Endodermal cell (in vitro differentiated cells): ENCODE measurements around the gene FAM9C. TPM values are rescaled to one million over a fixed set of nuclear protein-coding genes. Genes with fewer than 3 reads are reported as not detected.

ENCODE experiments used
- DNase-seq: peaks from one replicate; pipeline ENCODE4 v3.0.0-alpha.2; 2017
- H3K27ac ChIP-seq: 2 replicates; pipeline ENCODE4 v1.5.1; 2013; ENCODE audit warnings: mild to moderate bottlenecking, low read depth, low read length, moderate library complexity
- H3K27me3 ChIP-seq: 2 replicates; pipeline ENCODE4 v1.6.1; 2013; ENCODE audit warnings: mild to moderate bottlenecking, low read length, moderate library complexity; ENCODE audit not compliant: insufficient read depth, control insufficient read depth, poor library complexity, severe bottlenecking
- H3K36me3 ChIP-seq: 2 replicates; pipeline ENCODE4 v1.7.0; 2013; ENCODE audit warnings: mild to moderate bottlenecking, low read length, moderate library complexity; ENCODE audit not compliant: control insufficient read depth, insufficient read depth
- H3K4me1 ChIP-seq: one replicate; pipeline ENCODE4 v1.7.0; 2013; ENCODE audit warnings: low read length; ENCODE audit not compliant: control insufficient read depth, insufficient read depth
- H3K4me3 ChIP-seq: 2 replicates; pipeline ENCODE4 v1.5.1; 2013; ENCODE audit warnings: mild to moderate bottlenecking, low read length, moderate library complexity
- H3K9ac ChIP-seq: 2 replicates; pipeline ENCODE4 v1.6.1; 2013; ENCODE audit warnings: mild to moderate bottlenecking, low read length, moderate library complexity; ENCODE audit not compliant: poor library complexity, severe bottlenecking; ENCODE audit errors: extremely low read depth
- H3K9me3 ChIP-seq: 2 replicates; pipeline ENCODE4 v1.6.1; 2013; ENCODE audit warnings: mild to moderate bottlenecking, low read length, moderate library complexity; ENCODE audit not compliant: control insufficient read depth
- H3K27ac Mint-ChIP-seq: 2 replicates; pipeline ENCODE4 v1.8.0; 2020; ENCODE audit warnings: mixed read lengths
- H3K27me3 Mint-ChIP-seq: 2 replicates; pipeline ENCODE4 v1.8.0; 2021; ENCODE audit warnings: mild to moderate bottlenecking, mixed read lengths; ENCODE audit not compliant: insufficient read depth
- H3K36me3 Mint-ChIP-seq: 2 replicates; pipeline ENCODE4 v1.8.0; 2020; ENCODE audit warnings: low read depth, mixed read lengths
- H3K4me1 Mint-ChIP-seq: 2 replicates; pipeline ENCODE4 v1.8.0; 2020; ENCODE audit warnings: mixed read lengths
- H3K4me3 Mint-ChIP-seq: 2 replicates; pipeline ENCODE4 v1.8.0; 2020; ENCODE audit warnings: mild to moderate bottlenecking, moderate library complexity, mixed read lengths
- H3K9me3 Mint-ChIP-seq: 2 replicates; pipeline ENCODE4 v1.8.0; 2020; ENCODE audit warnings: mild to moderate bottlenecking, mixed read lengths
- WGBS, 2 experiments: methylation state at CpG; one replicate each; pipeline versions ENCODE4 v1.1.5 to v1.1.7; 2013; ENCODE audit warnings: missing lambda C conversion rate in 2 of 2, mixed read lengths in 1 of 2; ENCODE audit not compliant: insufficient coverage in 1 of 2, insufficient read length in 1 of 2; 5-methylcytosine and 5-hydroxymethylcytosine counted together
- total RNA-seq, 2 donors: library from RNA; stranded (reverse); fragmentation: NEBNext Ultra II Directional in 1 of 2; extraction: Animal tissue kit (Norgen Biotek cat#: 25700) in 1 of 2; gene quantifications; 2 replicates in 1 of 2; 3 replicates in 1 of 2; pipeline ENCODE4 v1.2.1, GENCODE V29; 2021
- TF ChIP-seq, protein P1 (sequence below): fragments of 200-600 bp; sonication (generic); conservative IDR thresholded peaks from 2 replicates; pipeline ENCODE4 v1.5.0; 2021; ENCODE audit warnings: antibody characterized with exemption, mild to moderate bottlenecking

The FAM9C gene
- total RNA-seq, 2 donors from 2014 or later: not detected

DNA sequence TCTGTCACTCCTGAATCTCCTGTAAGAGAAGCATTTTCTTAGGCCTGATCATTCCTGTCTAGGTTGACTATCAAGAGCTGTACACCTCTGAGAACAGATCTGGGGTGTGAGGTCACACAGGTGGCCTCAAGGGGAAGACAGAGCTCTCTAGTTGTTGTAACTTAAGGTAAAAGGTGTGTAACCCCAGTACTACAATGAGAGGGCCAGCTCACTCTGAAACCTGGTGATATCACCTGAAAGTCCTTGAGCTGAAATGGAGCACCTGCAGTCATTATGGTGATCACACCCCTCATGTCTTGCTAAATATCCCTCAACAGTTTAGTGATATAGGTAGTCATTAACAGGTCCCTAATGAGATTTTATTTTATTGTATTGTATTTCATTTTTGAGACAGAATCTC lies 8.8 kb upstream of the FAM9C start:
- Mint-ChIP-seq H3K4me1 (no peaks in the 10 kb centered on the region), H3K4me3 (no peak overlapping the region), H3K36me3 (no peaks in the 10 kb centered on the region), H3K27me3 (no peaks in the 10 kb centered on the region), H3K27ac (no peak overlapping the region), H3K9me3 (peaks cover 67% of the 10 kb centered on the region)
- Histone ChIP-seq H3K9me3 (no peaks in the 10 kb centered on the region), H3K9ac (no peak overlapping the region), H3K27me3 (no peaks in the 10 kb centered on the region), H3K36me3 (no peaks in the 10 kb centered on the region), H3K4me1 (no peaks in the 10 kb centered on the region), H3K4me3 (no peak overlapping the region), H3K27ac (no peak overlapping the region)
- DNase-seq: no peak
- TF ChIP-seq, protein P1, sequence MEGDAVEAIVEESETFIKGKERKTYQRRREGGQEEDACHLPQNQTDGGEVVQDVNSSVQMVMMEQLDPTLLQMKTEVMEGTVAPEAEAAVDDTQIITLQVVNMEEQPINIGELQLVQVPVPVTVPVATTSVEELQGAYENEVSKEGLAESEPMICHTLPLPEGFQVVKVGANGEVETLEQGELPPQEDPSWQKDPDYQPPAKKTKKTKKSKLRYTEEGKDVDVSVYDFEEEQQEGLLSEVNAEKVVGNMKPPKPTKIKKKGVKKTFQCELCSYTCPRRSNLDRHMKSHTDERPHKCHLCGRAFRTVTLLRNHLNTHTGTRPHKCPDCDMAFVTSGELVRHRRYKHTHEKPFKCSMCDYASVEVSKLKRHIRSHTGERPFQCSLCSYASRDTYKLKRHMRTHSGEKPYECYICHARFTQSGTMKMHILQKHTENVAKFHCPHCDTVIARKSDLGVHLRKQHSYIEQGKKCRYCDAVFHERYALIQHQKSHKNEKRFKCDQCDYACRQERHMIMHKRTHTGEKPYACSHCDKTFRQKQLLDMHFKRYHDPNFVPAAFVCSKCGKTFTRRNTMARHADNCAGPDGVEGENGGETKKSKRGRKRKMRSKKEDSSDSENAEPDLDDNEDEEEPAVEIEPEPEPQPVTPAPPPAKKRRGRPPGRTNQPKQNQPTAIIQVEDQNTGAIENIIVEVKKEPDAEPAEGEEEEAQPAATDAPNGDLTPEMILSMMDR: no peak

DNA sequence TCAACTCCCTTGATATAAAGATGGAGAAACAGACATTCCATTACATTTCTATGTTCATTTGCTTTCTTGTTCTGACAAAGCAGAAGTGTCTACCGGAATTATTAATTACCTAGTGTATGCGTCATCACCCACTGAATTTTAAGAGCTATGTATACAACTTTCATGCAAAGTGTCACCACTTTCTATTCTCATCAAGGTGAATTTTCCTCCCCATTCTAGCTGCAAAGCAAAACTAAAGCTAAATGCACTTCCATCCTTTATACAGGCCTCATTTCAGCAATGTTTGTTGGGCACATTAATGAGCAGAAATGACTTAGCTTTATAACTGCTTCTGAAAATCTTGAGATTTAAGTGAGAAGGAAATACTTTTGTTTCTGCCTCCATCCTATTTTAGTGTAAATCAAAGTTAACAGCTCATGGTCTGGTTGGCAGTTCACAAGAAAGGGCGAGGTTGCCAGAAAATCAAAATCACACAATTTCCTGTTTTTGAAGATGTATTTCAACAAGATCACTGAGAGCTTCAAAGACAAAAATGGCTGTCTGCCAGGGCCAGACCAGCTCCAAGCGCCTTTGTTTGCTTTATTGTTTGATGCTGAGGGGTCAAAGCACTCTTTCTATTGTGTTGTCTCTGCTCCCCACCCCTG lies 7.2 kb upstream of the FAM9C start:
- TF ChIP-seq, protein P1: no peak
- no peak overlapping the region for H3K9ac ChIP-seq
- H3K4me1 Mint-ChIP-seq: no peaks in the 10 kb centered on the region
- peaks cover 61% of the 10 kb centered on the region for H3K9me3 Mint-ChIP-seq
- H3K27me3 ChIP-seq: no peaks in the 10 kb centered on the region
- no peak overlapping the region for H3K27ac ChIP-seq
- DNase-seq: no peak
- no peaks in the 10 kb centered on the region for H3K27me3 Mint-ChIP-seq
- no peak overlapping the region for H3K4me3 ChIP-seq
- H3K4me1 ChIP-seq: no peaks in the 10 kb centered on the region
- H3K9me3 ChIP-seq: no peaks in the 10 kb centered on the region
- no peak overlapping the region for H3K4me3 Mint-ChIP-seq
- no peaks in the 10 kb centered on the region for H3K36me3 ChIP-seq
- no peak overlapping the region for H3K27ac Mint-ChIP-seq
- no peaks in the 10 kb centered on the region for H3K36me3 Mint-ChIP-seq
- 89 to 91% methylated on average over 2 to 3 of the region's 4 CpGs for WGBS, 2 experiments

DNA sequence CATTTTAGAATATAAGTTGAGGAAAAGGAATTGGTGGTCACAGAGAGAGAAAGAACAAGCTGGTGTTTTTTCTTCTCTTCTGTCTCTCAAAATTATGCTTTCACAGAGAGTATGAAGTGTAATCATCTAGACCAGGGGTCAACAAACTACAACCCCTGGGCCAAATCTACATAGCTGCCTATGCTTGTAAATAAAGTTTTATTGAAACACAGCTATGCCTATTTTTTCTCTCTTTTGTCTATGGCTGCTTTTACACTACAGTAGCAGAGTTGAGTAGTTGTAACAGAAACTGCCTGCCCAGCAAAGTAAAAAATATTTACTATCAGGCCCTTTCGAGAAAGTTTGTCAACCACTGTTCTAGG lies 6.7 kb upstream of the FAM9C start:
- H3K27me3 ChIP-seq: no peaks in the 10 kb centered on the region
- DNase-seq: no peak
- Mint-ChIP-seq H3K27me3 (no peaks in the 10 kb centered on the region), H3K27ac (no peak overlapping the region), H3K4me1 (no peaks in the 10 kb centered on the region), H3K36me3 (no peaks in the 10 kb centered on the region), H3K9me3 (peaks cover 58% of the 10 kb centered on the region), H3K4me3 (no peak overlapping the region)
- no peak overlapping the region for H3K9ac ChIP-seq
- 100% methylated on average over 1 of the region's 1 CpG; no CpG with 5 or more reads in 1 of the 2 experiments for WGBS, 2 experiments
- H3K36me3 ChIP-seq: no peaks in the 10 kb centered on the region
- no peaks in the 10 kb centered on the region for H3K4me1 ChIP-seq
- H3K9me3 ChIP-seq: no peaks in the 10 kb centered on the region
- no peak overlapping the region for H3K27ac ChIP-seq
- no peak overlapping the region for H3K4me3 ChIP-seq
- TF ChIP-seq, protein P1: no peak
